ENCODE data around the gene ADGRB3.
"Not testable (repeated sequence)": the region's sequence is repeated elsewhere in the genome, so short reads cannot be mapped to it uniquely, and the experiment has no call there.

ADGRB3 gene

DNA sequence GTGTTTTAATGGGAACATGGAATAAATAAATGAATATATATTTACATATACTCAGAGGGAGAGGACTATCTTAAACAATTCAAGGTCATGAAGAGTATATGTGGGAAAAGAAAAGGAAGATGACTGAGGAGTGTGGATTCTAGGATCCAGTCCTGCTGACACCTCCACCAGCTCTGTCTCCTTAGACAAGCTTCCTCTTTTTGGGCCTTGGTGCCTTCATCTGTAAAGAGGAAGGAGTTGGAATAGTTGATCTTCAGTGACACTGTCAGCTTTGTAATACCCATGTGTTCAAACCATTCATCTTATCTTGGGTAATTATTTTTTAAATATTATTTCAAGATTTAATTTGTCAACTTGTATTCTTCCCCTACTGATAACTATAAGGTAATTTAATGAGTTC lies 338.0 kb downstream of the ADGRB3 start:
- DNase-seq, result no peak

DNA sequence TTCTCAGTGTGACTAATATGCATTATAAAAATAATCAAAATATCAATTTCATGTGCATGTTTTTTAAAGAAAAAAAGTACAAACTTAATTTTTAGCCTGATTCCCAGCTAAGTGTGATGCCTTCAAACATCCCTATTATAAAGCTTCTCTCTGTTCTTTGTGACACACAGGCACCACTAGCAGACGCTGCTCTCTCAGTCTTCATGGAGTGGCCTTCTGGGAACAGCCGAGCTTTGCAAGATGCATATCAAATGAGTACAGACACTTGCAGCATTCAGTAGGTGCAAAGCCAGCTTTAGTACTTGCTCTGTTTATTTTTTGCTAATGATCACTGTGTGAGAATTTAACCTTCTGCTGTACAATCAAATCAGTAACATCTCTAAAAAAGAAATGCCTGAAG lies 340.0 kb downstream of the ADGRB3 start:
- DNase-seq, result no peak

DNA sequence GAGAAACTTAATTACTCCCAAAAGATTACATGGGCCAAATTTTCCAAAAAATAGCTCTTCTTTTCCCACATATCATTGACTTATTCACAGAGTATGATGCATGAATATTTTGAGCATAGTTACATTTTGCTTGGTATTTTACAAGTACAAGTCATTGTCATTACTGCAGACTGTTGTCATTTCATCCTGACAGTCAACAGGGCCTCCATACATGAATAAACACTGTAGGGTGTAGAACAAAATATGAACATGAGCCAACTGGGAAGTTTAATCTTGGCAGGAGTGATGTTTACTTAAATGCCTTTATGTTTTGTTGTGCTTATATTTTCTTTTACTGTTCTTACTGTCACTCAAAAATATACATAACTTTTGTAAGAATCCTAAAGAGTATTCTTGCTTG lies 340.7 kb downstream of the ADGRB3 start:
- no peak for DNase-seq

DNA sequence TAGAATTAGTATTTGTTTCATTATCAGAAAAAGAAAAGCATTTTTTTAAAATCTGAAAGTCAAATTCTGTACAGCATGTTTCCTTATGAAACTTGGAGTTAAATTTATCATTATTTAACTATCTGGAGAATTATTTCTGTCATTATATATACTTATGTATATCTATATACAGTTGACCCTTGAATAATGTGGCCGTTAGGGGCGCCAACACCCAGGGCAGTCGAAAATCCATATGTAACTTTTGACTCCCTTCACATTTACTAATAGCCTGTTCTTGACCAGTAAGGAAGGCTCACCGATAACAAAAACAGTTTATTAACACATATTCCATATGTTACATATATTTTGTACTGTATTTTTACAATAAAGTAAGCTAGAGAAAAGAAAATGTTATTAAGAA lies 341.2 kb downstream of the ADGRB3 start:
- DNase-seq, result no peak

DNA sequence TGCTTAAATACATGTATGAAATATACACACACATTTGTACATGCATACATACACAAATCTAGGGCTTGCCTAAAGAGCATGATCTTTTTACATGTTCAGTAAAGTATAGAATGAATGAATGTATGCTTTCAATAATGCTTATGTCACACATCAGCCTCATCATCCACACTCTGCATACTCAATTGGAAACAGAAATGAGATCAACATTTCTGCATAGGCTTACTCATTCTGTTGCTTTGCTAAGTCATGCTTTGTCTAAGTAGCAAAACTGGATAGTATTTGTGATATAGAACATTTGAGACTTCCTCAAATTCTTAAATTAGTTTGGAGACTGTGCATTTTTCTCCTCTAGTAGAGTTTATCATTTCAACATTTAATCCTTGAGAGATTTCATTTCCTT lies 343.3 kb downstream of the ADGRB3 start:
- DNase-seq, result no peak

DNA sequence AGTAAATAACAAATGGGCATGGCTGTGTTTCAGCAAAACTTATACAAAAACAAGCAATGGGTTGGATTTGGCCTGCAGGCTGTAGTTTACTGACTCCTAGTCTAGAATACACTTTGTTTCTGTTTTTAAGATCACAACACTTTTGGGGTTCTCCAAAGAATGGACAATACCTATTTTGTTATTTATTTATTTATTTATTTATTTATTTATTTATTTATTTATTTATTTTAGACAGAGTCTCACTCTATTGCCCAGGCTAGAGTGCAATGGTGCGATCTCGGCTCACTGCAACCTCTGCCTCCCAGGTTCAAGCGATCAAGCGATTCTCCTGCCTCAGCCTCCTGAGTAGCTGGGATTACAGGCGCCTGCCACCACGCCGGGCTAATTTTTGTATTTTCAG lies 346.6 kb downstream of the ADGRB3 start:
- DNase-seq, result not testable (repeated sequence)

DNA sequence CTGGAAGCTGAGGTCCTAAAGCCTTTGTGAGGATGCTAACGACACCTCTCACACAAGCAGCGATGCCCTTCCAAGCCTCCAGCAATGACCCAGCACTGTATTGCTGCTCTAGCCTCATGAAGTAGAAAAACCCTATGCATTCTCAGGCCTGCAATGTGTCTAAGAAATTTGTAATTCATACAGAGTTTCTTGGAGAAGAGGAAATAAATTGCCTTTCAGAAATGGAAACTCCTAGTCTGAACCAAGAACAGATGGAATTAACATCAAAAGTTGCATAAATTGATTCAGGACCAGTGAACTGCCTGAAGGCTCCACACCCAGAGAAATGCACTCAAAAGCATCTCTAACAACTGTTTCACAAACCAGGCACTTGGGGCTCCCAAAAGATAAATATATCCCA lies 353.6 kb downstream of the ADGRB3 start:
- no peak for DNase-seq

DNA sequence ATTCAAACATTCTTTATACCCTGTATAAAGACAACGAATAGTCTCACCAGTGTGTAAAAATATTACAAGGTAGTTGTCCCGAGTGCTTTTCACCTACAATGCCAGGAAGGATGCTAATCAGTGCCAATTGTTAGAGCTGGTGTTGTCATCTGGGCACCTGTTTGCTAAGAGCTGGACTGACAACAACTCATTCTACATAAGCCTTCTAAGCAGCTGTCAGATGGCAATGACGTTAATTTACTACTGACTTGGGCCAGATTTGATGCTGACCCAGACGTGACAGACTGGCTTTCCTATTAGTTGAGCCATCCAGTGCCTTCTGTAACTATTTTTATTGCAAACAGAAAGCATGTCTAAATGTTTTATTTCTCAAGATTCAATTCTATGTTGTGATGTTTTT lies 355.2 kb downstream of the ADGRB3 start:
- no peak for DNase-seq

DNA sequence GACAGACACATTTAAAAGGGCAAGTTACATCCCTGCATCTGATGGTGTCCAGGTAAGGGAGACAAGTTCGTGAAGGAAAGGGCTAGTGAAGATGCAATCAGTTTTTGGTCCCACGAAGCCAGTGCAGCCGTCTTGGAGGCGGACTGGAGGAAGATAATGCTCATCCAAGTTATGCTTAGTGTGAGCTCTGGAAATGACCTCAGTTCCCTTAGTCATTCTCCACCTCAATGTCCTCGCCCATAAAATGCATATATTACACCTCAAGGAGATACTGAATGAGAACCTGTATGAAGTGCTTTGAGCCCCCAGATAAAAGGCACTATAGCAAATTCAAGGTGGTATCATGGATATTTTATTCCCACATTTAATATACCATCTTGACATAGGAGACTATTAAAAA lies 358.8 kb downstream of the ADGRB3 start:
- no peak for DNase-seq

DNA sequence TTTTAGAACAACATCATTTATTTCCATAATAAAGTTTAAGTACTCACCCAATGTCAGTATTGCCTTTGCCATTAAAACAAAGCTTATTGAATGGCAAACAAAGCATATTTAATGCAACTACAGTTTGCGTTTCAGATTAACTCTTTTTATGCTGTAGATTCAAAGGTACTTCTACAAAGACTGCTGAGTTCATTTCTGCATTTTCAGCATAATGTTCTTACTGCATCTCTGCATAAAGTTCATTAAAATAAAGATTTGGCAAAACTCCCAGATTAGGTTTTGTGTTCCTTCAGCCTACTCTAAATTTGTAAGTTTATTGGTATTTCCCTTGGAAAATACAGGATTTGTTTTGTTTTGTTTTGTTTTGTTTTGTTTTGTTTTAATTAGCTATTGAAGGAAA lies 359.4 kb downstream of the ADGRB3 start:
- DNase-seq, result no peak

DNA sequence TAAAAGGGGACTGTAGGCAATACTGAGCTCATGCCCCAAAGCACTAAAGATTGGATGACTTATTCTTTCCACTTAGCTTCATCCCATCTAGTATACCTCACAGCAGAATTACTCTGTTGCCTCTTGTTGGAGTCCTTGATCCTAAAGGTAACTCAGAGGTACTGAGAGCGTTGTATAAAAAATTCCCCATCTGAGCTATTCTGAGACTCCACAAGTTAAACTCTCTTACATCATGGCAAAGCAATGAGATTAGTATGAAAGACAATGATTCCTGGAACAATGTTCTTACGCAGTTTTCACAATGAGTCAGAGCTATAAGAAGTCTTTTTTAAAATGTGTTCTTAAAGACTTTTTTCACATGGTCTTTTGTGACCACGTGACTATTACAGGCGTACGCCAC lies 370.1 kb downstream of the ADGRB3 start:
- DNase-seq, result no peak

DNA sequence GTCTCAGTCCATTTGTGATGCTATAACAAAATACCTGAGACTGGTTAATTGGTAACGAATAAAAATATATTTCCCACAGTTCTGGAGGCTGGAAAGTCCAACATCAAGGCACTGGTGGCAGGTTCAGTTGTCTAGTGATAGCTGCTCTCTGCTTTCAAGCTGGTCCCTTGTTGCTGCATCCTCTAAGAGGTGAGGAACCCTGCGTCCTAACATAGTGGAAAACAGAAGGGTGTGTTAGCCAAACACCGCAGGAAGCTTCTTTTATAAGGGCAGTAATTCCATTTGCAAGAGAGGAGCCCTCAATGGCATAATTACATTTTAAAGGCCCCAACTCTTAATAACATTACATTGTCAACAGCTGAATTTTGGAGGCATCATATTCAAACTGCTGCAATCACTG lies 372.7 kb downstream of the ADGRB3 start:
- DNase-seq, result no peak

DNA sequence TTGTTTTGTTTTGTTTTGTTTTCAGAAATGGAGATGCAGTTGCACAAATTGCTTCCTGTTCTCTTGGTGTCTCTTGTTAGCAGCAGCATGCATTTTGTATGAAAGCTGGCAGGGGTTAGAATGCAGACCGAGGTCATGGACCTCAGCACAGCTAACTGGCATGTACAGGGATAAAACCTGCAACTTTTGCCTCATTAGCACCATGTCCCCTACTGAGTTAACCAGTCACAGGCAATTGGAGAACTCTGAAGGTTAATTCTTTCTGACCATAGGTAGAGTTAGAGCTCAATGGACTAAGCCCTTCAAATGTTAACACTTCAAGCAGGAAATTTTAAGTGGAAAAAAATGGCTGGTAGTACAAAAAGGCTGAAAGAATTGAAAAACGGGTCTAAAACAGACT lies 377.1 kb downstream of the ADGRB3 start:
- DNase-seq, result no peak

DNA sequence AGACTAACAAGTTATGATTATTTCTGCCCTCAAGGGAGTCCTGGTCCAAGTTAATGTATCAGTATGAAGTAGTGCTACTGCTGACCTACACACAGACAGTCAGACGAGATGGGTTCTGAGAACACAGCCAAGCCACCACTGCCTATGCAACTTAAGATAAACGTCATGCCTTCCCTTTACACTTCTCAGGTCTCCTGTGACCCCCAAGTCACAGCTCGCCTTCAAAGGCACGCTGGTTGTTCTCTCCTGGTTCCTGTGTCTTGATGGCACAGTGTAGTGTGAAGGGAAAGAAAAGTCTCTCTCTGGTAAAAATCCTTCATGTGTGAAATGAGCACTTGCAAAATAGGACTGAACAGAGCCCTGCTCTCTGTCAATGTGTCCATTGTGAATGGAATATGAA lies 377.8 kb downstream of the ADGRB3 start:
- DNase-seq, result no peak

DNA sequence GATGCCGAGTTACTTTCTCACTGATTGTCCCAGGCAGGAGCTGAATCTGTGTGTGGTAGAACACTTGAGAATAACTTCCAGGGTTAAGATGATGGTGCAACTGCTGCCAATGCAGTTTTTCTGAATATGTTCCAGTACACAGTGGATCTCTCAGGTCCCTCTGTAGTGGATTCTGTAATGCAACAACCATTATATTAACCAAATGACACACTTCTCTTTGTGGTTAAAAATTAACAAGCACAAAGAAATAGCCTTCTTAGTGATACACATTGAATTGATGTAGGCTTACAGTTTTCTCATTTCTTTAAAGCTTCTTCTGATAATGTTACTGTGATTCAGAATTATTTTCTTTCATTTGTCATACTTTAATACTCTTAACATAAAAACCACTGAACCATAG lies 383.8 kb downstream of the ADGRB3 start:
- DNase-seq, result no peak

DNA sequence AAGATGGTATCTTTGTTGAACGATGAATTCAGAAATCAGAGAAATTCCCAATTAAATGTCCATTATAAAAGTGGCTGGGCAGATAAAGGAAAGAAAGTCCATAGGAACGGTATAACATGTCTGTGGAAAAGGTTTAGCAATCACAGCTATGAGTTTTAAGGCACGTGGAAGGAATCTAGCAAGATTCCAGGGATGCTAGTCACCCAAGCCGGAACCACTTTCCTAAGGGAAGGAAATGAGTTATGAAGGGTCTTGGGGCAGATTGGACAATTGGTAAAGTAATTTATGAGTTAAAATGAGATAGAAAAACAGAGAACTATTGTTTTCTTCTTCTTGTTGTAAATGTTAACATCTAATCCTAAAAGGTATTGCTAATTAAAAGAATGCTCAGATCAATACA lies 384.8 kb downstream of the ADGRB3 start:
- no peak for DNase-seq

DNA sequence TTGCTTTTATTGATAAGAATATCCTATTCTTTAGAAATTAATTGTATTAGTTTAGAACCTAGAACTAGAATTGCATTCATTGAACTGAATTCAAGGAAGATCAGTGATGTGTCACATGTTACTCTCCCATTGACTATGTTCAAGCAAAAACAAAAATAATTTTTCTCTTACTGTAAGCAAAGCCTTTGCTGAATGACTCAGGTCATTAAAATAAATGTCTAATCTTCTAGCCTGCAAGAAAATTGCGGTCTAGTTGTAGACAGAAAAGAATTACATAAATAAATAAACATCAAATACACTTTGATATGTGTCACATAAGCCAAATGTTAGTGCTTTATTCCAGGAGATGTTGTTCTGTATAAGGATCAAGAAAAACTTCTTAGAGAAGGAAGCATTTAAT lies 387.9 kb downstream of the ADGRB3 start:
- no peak for DNase-seq

DNA sequence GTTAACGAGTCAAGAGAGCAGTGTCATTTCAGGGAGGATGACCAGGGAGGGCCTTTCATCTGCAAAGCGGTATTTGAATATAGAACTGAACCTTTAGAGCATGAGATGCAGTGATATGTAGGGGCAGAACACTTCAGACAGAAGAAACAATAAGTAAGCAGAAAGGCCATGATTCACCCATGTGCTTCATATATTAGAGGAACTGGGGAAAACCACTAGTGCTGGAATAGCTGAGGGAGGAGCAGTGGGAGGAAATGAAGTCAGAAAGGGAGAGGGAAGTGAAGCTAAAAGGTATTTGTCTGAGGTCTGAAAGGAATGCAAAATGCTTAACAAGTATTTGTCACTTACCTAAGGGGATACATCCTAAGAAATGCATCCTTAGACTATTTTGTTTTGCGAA lies 391.2 kb downstream of the ADGRB3 start:
- no peak for DNase-seq

DNA sequence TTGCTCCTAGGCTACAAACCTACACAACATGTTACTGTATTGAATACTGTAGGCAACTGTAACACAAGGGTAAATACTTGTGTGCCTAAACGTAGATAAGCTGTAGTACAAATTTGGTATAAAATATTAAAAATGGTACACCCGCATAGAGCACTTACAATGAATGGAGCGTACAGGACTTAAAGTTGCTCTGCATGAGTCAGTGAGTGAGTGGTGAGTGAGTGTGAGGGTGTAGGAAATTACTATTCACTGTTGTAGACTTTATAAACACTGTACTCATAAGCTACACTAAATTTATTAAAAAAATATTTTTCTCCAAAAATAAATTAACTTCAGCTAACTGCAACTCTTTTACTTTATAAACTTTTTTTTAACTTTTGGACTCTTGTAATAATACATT lies 391.6 kb downstream of the ADGRB3 start:
- DNase-seq, result no peak

DNA sequence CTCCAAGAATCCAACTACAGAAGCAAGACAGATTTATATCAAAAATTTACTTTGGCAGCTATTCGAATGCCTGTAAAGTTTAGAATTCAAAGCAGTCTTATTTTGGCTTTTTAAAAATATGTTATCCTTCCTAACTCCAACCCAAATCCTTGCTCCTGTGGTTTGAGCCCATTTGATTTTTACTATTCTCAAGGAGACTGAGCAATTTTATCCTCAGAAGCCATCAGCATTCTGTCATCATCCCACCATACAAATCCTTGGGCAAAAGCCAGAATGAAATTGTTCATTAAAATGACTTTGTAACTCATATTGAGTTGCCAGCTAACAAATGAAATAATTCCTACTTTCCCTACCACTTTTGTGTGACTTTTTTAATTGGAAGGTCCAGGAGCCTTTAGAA lies 392.8 kb downstream of the ADGRB3 start:
- no peak for DNase-seq

DNA sequence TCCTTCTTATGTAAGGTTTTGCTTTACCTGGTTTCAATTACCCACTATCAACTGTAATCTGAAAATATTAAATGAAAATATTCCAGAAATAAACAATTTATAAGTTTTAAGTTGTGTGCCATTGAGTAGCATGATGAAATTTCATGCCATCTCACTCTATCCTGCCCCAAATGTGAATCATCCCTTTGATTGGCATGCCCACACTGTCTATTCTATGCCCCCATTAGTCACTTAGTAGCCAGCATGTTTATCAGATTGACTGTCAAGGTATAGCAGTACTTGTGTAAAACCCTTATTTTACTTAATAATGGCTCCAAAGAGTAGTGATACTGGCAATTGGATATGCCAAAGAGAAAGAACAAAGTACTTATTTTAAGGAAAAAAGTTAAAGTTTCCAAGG lies 403.8 kb downstream of the ADGRB3 start:
- no peak for DNase-seq

DNA sequence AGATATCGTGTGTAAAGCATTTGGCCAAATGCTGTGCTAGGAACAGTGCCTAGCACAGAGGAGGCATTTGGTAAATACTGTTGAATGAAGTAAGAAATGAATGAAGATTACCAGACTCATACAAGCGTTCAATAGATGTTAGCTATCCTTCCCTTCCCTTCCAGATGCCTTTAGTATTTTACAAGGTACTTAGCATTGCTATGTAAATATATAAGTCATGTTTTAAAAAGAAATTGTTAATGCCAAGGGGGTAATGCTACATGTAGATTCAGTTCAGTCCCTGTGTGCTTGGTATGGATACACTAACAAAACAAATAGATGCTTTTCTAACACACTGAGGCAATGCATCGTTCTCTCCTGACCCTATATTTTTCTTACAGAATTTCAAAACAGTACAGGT lies 407.2 kb downstream of the ADGRB3 start:
- no peak for DNase-seq

DNA sequence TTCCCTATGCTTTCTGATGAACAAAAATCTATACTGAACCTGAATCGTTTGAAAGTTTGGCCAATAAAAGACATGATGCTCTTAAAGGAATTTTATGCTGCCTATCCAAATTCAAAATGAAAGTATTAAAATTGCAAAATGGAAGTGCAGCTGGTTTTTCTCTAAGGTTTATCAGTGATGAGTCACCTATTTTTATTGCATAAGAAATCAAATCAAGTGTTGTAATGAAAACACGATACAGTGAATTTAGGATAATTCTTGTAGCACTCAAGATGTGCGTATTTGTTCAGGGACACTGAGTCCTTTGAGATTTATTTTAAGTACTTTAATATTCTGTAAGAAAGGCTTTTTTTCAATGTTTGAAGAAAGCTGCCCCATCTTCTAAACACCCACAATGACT lies 409.5 kb downstream of the ADGRB3 start:
- DNase-seq, result no peak

DNA sequence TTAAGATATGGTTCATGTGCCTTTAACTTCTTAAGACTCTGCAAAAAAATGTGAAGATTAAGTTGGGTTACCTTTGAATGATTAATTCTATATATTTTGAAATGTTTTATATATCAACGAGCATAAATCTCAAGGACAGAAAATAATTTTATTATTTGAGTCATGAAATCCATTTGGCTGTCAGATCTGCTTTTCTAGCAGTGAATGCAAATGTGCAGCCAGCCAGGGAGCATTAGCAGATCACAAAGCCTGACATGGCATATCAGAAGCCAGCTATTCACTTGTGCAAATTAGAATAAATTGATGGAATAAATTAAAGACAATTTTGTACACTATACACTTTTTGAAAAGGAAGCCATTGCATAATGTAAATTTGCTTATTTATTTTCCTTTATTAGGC lies 424.3 kb downstream of the ADGRB3 start:
- DNase-seq, result no peak

DNA sequence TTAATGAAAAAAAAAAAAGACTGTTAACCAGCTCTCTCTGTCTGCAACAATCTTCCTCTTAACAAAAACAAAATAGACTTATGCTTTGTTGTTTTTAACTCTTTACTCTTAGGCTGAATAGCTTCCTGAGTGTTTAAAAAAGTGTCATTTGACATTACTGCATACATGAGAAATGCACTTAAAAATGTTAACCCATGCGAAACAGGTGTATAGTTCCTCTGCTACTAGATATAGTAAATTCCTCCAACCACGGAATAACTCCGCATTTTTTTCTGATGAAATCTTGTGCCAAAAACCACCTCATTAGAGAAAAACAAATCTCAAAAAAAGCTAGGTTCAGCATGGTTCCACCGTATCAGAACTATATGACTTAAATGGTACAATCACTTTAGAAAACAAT lies 426.0 kb downstream of the ADGRB3 start:
- DNase-seq, result no peak

DNA sequence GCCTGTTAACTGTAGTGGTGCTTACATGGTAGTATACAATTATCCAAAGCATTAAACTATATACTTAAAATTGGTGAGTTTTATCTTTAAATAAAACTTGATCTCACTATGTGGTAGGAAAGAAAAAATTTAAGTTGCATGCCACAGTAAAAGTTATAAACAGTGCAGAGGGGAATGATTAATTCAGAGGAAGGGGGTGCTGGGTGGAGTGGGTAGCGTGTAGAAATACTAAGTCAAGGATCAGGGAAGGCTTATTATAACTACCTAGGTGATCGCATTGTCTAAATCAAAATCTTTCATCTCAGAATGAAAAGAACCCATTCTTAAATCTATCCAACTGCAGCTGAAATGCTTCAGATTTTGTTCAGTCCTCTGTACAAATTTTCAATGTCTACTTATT lies 428.3 kb downstream of the ADGRB3 start:
- no peak for DNase-seq

DNA sequence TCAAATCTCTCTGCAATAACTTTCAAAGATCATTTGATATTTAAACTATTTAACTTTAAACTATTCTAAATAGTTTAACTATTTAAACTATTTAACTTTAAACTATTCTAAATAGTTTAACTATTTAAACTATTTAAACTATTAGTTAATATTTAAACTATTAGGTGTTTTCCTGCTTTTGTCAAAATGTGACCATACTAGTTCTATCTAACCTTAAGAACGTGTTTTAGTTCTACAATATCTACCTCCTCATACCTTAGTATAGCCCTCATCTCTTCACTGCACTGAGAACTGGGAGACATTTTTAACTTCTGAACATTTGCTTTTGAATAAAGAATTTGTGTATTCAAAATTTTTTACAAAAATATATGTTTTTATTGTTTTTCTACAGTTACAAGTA lies 429.1 kb downstream of the ADGRB3 start:
- no peak for DNase-seq
